NCI-H526 (cell line): Measurements from ENCODE around the gene NECTIN2.

Experiments
- DNase-seq, 2 experiments: peaks; one replicate each; lab custom pipeline; 2025; lab: John Stamatoyannopoulos, UW

Gene NECTIN2

GRCh38 chr19:44845612-44846454, at the start of gene NECTIN2:
Gene NECTIN2 (plus strand): TSS chr19:44846297. CDS start chr19:44846526, 229 bp downstream.
- DNase-seq, result peak; percentile 91 to 98

DNA sequence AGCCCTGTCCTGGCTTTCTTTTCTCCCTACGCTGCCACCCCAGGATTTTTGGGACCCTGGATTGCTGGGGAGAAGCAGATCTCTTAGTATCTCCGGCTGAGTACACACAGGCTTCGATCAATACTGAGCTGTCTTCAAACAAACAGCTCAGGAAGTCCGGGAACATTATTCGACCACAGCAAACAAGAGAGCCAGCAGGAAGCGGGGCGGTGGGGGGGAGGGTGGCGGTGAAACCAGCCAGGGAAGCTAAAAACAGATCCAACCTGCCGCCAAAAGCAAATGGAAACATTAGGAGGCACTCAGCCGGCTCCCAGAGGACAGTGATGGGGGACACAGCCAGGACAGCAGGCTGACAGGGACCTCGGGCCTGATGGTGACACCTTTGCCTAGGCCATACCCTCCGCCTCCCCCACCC, 49.4 kb upstream of the NECTIN2 start:
- no peak for DNase-seq

DNA sequence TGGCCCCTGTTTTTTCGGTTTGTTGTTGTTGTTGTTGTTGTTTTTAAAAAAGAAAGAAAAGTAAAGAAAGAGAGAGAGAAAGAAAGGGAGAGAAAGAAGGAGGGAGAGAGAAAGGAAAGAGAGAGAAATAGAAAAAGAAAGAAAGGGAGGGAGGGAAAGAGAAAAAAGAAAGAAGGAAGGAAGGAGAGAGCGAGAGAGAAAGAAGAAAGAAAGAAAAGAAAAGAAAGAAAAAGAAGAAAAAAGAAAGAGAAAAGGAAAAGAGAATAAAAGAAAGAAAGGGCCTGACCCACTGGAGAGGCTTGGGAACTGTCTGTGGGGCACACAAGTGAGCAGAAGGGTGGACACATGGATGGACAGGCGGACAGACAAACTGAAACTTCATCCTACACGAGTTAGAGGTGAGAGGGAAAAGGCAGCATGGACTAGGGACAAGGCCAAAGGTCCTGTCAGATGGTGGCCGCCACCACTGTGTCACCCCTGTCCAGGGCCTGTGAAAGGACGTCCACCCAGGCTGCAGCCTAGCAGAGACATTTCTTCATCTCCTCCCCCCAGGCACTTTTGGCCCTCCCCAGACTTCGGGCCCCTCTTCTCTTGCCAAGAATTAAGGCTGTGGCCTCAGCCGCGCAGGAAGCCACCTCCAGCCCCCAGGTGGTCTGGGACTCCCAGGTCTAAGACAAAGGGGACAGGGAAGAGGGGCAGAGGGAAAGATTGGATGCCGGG, 46.3 kb upstream of the NECTIN2 start:
- DNase-seq, result no peak

GRCh38 chr19:44800461-44800860, 45.6 kb upstream of the NECTIN2 start:
- peak; percentile 28 to 83 for DNase-seq

DNA sequence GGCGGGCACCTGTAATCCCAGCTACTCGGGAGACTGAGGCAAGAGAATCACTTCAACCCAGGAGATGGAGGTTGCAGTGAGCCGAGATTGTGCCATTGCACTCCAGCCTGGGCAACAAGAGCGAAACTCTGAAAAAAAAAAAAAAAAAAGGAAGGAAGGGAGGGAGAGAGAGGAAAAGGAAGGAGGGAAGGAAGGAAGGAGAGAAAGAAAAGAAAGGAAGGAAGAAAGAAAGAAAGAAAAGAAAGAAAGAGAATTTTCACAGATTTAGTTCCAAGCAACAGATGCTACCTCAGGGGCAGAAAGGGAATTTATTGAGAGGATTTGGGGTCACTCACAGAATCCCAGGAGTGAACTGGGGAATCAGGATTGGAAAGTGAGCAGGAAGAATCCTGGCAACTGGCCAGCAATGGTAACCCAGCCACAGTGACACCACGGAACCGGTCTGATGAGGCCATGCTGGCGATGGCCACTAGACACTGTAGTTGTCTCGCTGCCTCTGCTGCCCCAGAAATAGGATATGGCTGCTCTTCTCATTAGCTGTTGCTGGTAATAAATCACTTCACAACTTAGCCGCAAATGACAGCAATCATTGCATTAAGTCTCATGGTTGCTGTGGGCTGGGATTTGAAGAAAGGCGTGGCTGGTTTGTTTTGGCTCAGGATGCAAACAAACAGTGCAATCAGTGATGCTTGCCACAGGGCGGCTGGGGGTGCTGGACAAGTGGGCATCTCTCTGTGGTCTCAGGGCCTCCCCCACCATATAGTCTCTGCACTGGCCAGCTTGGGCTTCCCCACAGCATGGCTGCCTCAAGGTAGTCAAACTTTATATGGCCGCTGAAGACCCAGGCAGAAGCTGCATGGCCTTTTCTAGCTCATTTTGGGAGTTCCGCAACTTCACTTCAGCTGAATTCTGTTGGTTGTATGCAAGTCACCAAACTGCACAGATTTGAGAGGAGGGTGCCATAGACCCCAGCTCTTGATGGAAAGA, 42.4 kb upstream of the NECTIN2 start:
- DNase-seq, result no peak

DNA sequence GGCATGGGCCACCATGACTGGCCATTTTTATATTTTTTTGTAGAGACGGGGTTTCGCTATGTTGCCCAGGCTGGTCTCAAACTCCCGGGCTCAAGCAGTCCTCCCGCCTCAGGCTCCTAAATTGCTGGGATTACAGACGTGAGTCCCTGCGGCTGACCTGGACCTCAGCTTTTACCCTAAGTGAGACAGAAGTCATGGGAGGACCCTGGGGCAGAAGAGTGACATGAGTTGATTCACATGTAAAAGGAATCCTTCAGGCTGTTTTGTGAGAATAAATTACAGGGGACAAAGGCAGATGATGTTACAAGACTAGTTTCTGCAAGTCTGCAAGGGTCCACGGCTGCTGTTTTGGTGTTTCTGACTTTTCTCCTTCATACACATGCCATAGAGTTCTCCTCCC, 39.8 kb upstream of the NECTIN2 start:
- no peak for DNase-seq

DNA sequence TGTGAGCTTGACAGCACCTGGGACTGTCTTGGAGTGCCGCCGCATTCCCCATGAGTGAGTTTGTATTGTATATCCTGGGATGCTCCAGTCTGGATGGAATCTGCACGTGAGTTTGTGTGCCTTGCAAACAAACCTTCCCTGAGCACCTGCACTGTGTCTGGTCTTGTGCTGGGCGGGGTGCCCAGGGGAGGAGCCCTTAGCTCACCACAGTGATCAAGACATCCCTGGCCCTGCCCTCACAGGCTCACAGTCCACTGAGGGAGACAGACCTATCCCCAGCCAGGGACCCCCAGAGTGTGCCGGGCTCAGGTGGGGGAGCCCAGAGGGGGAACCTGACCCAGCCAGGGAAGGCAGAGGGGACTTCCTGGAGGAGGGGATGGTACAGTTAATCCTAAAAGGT, 38.9 kb upstream of the NECTIN2 start:
- DNase-seq, result peak; percentile 33 to 63

- no peak for DNase-seq
Measured at GRCh38 chr19:44807652-44808462, 38.2 kb upstream of the NECTIN2 start.

DNA sequence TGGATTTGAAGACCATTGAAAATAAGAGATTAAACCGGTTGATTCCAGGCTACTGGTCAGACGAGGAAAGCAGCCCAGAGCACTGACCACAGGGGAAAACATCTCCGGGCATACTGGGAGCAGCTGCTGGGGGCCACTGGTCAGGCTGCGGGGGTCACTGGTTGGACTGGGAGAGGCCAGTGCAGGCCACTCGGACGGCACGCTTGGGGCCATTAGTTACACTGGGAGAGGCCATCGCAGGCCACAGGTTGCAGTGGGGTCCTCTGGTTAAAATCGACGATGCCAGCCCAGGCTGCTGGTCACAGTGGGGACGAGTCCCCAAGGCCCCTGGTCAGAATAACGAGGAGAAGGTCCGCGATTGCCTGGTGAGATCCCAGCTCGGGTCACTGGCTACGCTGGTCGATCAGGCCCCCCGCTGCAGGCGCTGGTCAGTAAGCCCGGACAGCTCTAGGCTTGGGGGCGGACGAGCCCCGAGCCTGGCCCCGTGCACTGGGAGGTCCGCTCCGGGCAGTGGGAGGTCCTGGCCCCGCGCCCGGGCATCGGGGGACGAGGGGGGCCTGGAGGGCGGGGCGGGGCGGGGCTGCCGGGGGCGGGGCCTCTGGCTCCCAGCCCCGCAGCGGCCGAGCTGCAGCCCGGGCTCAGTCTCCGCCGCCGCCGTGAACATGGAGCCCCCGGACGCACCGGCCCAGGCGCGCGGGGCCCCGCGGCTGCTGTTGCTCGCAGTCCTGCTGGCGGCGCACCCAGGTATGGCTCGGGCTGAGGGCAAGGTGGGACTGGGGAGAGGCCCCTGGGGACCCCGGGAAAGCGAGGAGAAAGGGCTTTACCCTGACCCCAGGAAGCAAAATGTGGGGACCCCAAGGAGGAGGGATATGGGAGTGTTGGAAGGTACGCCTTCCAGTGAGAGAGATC, 37.4 kb upstream of the NECTIN2 start, which contains the start of gene BCAM:
BCAM (plus strand) TSS at position 641 of the 909 bp plus-strand sequence; CDS start at position 663, 22 bp downstream.
- peak in 1 of 2 experiments; percentile 63 for DNase-seq

- DNase-seq, result no peak
Measured at GRCh38 chr19:44809577-44810233, 36.4 kb upstream of the NECTIN2 start.

DNA sequence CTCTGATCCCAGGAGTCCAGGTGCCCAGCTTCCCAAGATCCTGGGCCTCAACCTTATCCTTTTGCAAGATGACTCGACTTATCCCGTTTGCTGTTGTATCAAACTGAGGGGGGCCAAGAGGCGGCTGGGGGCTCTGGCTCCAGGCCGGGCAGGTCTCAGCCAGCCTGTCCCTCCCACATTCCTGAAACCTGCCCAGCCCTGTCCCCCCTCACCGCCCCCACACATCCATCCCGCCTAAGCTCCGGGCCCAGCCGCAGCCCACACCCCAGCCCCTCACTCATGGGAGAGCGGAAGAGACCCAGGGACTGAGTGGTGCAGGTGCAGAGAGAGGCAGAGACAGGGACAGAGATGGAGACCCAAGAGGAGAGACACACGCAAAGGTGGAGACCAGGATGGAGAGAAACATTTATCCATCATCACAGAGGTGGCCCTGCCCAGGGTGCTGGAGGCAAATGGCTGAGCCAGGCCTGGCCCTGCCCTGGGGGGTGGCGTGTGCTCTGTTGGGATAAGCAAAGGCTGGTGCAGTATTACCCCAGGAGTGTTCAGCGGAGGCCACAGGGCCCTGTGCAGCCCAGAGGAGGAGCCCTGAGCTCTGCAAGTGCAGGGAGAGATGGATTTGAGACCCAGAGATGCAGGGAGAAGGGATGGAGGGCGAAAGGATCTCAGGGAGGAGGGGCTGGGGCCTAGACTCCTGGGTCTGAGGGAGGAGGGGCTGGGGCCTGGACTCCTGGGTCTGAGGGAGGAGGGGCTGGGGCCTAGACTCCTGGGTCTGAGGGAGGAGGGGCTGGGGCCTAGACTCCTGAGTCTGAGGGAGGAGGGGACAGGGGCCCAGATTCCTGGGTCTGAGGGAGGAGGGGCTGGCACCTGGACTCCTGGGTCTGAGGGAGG, 35.6 kb upstream of the NECTIN2 start:
- no peak for DNase-seq

GRCh38 chr19:44811122-44811419, 35.0 kb upstream of the NECTIN2 start:
- no peak for DNase-seq

- no peak for DNase-seq
Measured at GRCh38 chr19:44812142-44812718, 33.9 kb upstream of the NECTIN2 start.

DNA sequence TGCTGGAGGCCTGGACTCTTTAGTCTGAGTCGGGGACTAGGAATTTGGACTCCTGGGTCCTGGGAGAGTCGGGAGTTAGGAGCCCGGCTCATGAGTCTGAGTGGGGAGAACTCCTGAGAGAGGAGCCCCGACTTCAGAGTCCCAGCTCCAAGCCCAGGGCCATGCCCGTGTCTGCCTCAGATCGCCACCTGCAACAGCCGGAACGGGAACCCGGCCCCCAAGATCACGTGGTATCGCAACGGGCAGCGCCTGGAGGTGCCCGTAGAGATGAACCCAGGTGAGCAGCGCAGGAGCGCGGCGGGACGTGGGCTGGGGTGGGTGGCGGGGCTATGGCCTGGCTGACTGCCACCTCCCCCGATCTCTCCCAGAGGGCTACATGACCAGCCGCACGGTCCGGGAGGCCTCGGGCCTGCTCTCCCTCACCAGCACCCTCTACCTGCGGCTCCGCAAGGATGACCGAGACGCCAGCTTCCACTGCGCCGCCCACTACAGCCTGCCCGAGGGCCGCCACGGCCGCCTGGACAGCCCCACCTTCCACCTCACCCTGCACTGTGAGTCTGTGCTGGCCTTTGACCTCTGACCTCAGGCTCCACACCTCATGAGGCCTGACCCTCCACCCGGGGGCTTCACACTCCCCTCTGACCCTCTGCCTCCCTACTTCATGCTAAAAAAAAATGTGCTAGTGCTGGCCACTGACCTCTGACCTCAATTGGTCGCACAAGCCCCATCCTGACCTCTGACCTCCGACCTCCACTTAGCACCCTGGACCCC, 32.8 kb upstream of the NECTIN2 start:
- peak in 1 of 2 experiments; percentile 64 for DNase-seq

GRCh38 chr19:44813841-44814470, 32.1 kb upstream of the NECTIN2 start:
- DNase-seq, result no peak

GRCh38 chr19:44814517-44814916, 31.6 kb upstream of the NECTIN2 start:
- DNase-seq, result no peak

- no peak for DNase-seq
Measured at GRCh38 chr19:44816301-44816700, 29.8 kb upstream of the NECTIN2 start.
